PC-3 (cell line): ENCODE results near the gene SLF2. TPM values are rescaled to one million over a fixed set of nuclear protein-coding genes. Genes with fewer than 3 reads are reported as not detected.
"Not testable (repeated sequence)": the region's sequence is repeated elsewhere in the genome, so short reads cannot be mapped to it uniquely, and the experiment has no call there.

ENCODE experiments used
- ATAC-seq: fragments of 200-7000 bp; cut with Tn5 transposase; 2 replicates; pipeline ENCODE4 v1.9.1; 2020; ENCODE audit warnings: mild to moderate bottlenecking, moderate library complexity
- BruUV-seq: library from RNA; stranded (reverse); fragments of 400-500 nt; replicated peaks from 2 replicates; lab custom pipeline; 2021; lab: Mats Ljungman, UMichigan
- CTCF ChIA-PET: fragments of 300-600 bp; sonication (Branson Sonifier 250); formaldehyde crosslinking; loops from one replicate; lab custom pipeline; 2022; ENCODE audit warnings: antibody characterized with exemption; lab: Charles Lee
- POLR2A ChIA-PET: fragments of 300-600 bp; sonication (Branson Sonifier 250); formaldehyde crosslinking; loops from one replicate; lab custom pipeline; 2022; ENCODE audit warnings: antibody characterized with exemption; ENCODE audit not compliant: unreplicated experiment; lab: Charles Lee
- DNase-seq: peaks from one replicate; pipeline ENCODE4 v3.0.0-alpha.2; 2015
- H2AFZ ChIP-seq: fragments of 300-600 bp; sonication (generic); 2 replicates; pipeline ENCODE4 v1.6.0; 2016; ENCODE audit warnings: antibody characterized with exemption, low read length
- H3F3A ChIP-seq: fragments of 300-600 bp; sonication (generic); one replicate; pipeline ENCODE4 v1.6.0; 2017; ENCODE audit warnings: antibody characterized with exemption, low read length, control low read depth, mild to moderate bottlenecking; ENCODE audit not compliant: unreplicated experiment
- H3K27ac ChIP-seq: fragments of 300-600 bp; sonication (generic); 2 replicates; pipeline ENCODE4 v1.5.1; 2016; ENCODE audit warnings: mild to moderate bottlenecking, low read length
- H3K27me3 ChIP-seq: fragments of 300-600 bp; sonication (generic); 2 replicates; pipeline ENCODE4 v1.6.1; 2016; ENCODE audit warnings: low read length, mixed read lengths
- H3K36me3 ChIP-seq: fragments of 300-600 bp; sonication (generic); 2 replicates; pipeline ENCODE4 v1.6.1; 2016; ENCODE audit warnings: low read depth, mixed run types, low read length, mixed read lengths
- H3K4me1 ChIP-seq: fragments of 300-600 bp; sonication (generic); 2 replicates; pipeline ENCODE4 v1.5.1; 2016; ENCODE audit warnings: low read length; ENCODE audit not compliant: insufficient read depth
- H3K4me2 ChIP-seq: fragments of 300-600 bp; sonication (generic); 2 replicates; pipeline ENCODE4 v1.6.0; 2016; ENCODE audit warnings: low read length
- H3K4me3 ChIP-seq: fragments of 300-600 bp; sonication (generic); 2 replicates; pipeline ENCODE4 v1.5.1; 2016; ENCODE audit warnings: mild to moderate bottlenecking, low read length, mixed read lengths
- H3K79me2 ChIP-seq: fragments of 300-600 bp; sonication (generic); 2 replicates; pipeline ENCODE4 v1.6.1; 2017; ENCODE audit warnings: low read length, mixed read lengths
- H3K9ac ChIP-seq: fragments of 300-600 bp; sonication (generic); 2 replicates; pipeline ENCODE4 v1.6.0; 2016; ENCODE audit warnings: mild to moderate bottlenecking, low read length
- H3K9me2 ChIP-seq: fragments of 300-600 bp; sonication (generic); replicated peaks from 2 replicates; pipeline ENCODE4 v1.6.1; 2016; ENCODE audit warnings: mixed run types, low read length, mixed read lengths
- H3K9me3 ChIP-seq: fragments of 300-600 bp; sonication (generic); 2 replicates; pipeline ENCODE4 v1.6.1; 2016; ENCODE audit warnings: low read length, mixed read lengths
- H4K20me1 ChIP-seq: fragments of 300-600 bp; sonication (generic); 2 replicates; pipeline ENCODE4 v1.6.1; 2016; ENCODE audit warnings: low read length, mixed read lengths
- EZH2 ChIP-seq: fragments of 300-600 bp; sonication (generic); IDR thresholded peaks from one replicate; pipeline ENCODE4 v1.6.1; 2017; ENCODE audit warnings: antibody characterized with exemption, mild to moderate bottlenecking, low read length; ENCODE audit not compliant: unreplicated experiment
- EZH2phosphoT487 ChIP-seq: fragments of 300-600 bp; sonication (generic); IDR thresholded peaks from 2 replicates; pipeline ENCODE4 v1.6.1; 2018; ENCODE audit warnings: mild to moderate bottlenecking, antibody characterized with exemption, low read length, borderline replicate concordance
- intact Hi-C: fragments of 100-400 bp; cut with micrococcal nuclease; formaldehyde crosslinking; loops from 2 replicates; pipeline ENCODE4 v1.9.0; 2023
- total RNA-seq: library from RNA; depleted of rRNA; stranded (reverse); fragments of >200 nt; gene quantifications from 2 replicates; pipeline ENCODE4 v1.2.3, GENCODE V29; 2014
- TF ChIP-seq, protein P1 (sequence below): fragments of 300-600 bp; sonication (generic); conservative IDR thresholded peaks from 2 replicates; pipeline ENCODE4 v1.5.1; 2017; ENCODE audit warnings: antibody characterized with exemption, low read depth, mild to moderate bottlenecking, low read length

Gene SLF2
- total RNA-seq, 1 experiment from 2014 or later, result 19.5 TPM

- ChIA-PET POLR2A (no interaction called here), CTCF (interaction anchor here (0.6 kb wide), 1 partner anchor 43 kb away, joined by 3 read pairs; no protein-coding TSS in a partner anchor)
- H2AFZ ChIP-seq, result no peak overlapping the region
- H3K9me2 ChIP-seq, result no peaks in the 10 kb centered on the region
- H3K9ac ChIP-seq, result no peak overlapping the region
- no peak overlapping the region for H3K4me2 ChIP-seq
- no peaks in the 10 kb centered on the region for H4K20me1 ChIP-seq
- no peak overlapping the region for H3K27ac ChIP-seq
- ATAC-seq, result no peak
- H3K4me1 ChIP-seq, result peaks cover 13% of the 10 kb centered on the region; the same call in 1 of the 2 replicates
- intact Hi-C loops, result no loop called here
- no peaks in the 10 kb centered on the region for H3F3A ChIP-seq
- H3K4me3 ChIP-seq, result no peak overlapping the region
- H3K79me2 ChIP-seq, result no peaks in the 10 kb centered on the region
- no peaks in the 10 kb centered on the region for H3K27me3 ChIP-seq
- H3K36me3 ChIP-seq, result no peaks in the 10 kb centered on the region
- DNase-seq, result no peak
- TF ChIP-seq, protein P1, sequence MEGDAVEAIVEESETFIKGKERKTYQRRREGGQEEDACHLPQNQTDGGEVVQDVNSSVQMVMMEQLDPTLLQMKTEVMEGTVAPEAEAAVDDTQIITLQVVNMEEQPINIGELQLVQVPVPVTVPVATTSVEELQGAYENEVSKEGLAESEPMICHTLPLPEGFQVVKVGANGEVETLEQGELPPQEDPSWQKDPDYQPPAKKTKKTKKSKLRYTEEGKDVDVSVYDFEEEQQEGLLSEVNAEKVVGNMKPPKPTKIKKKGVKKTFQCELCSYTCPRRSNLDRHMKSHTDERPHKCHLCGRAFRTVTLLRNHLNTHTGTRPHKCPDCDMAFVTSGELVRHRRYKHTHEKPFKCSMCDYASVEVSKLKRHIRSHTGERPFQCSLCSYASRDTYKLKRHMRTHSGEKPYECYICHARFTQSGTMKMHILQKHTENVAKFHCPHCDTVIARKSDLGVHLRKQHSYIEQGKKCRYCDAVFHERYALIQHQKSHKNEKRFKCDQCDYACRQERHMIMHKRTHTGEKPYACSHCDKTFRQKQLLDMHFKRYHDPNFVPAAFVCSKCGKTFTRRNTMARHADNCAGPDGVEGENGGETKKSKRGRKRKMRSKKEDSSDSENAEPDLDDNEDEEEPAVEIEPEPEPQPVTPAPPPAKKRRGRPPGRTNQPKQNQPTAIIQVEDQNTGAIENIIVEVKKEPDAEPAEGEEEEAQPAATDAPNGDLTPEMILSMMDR, result no peak
- no peak for TF ChIP-seq EZH2
- no peak for TF ChIP-seq EZH2phosphoT487
- no TSS peak for BruUV-seq
- H3K9me3 ChIP-seq, result no peaks in the 10 kb centered on the region
Measured at GRCh38 chr10:100972115-100972903, 59.5 kb downstream of the SLF2 start.

DNA sequence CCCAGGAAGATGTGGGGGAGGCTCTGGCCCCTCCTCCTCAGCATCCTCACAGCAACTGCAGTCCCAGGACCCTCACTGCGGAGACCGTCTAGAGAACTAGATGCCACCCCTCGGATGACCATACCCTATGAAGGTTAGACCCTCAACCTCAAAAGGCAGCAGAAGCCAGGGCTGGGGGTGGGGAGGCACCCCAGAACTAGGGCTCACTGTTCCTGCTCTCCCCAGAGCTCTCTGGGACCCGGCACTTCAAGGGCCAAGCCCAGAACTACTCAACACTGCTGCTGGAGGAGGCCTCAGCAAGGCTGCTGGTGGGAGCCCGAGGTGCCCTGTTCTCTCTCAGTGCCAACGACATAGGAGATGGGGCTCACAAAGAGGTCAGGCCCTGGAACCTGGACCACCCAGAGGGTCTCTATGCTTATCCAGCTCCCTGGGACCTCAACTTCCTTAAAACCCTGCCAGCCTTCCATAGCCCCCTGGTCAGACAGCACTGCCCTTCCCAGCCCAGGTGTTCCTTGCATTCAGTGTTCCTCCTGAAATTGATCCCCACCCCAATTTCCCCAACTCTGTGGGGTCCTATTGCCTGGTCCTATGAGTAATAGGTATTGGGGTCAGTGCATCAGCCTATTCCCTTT lies 60.3 kb downstream of the SLF2 start:
- CTCF ChIA-PET, result no interaction called here
- ATAC-seq, result no peak
- Histone ChIP-seq H3K36me3 (no peaks in the 10 kb centered on the region), H3K9ac (no peak overlapping the region), H2AFZ (no peak overlapping the region), H4K20me1 (no peaks in the 10 kb centered on the region), H3F3A (no peaks in the 10 kb centered on the region), H3K4me3 (no peak overlapping the region), H3K27ac (no peak overlapping the region), H3K9me2 (no peaks in the 10 kb centered on the region), H3K9me3 (no peaks in the 10 kb centered on the region), H3K27me3 (no peaks in the 10 kb centered on the region), H3K4me1 (peaks cover 13% of the 10 kb centered on the region; the same call in 1 of the 2 replicates), H3K4me2 (no peak overlapping the region), H3K79me2 (no peaks in the 10 kb centered on the region)
- TF ChIP-seq, protein P1, result no peak
- POLR2A ChIA-PET, result no interaction called here
- DNase-seq, result no peak
- BruUV-seq, result no TSS peak
- intact Hi-C loops, result no loop called here

DNA sequence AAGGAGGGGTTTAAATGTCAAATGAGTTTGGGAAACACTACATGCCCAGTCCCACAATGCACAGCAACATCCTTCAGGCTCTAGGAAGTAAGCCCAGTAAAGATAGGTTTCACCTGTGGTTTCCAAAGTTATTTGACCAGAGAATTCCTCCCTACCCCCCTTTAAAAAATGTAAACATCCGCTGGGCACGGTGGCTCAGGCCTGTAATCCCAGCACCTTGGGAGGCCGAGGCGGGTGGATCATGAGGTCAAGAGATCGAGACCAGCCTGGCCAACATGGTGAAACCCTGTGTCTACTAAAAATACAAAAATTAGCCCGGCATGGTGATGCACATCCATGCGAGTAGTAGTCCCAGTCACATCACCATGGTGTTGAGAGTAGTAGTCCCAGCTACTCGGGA lies 62.6 kb downstream of the SLF2 start:
- H3K27me3 ChIP-seq, H4K20me1 ChIP-seq, H3K36me3 ChIP-seq, H3K4me2 ChIP-seq, H3K79me2 ChIP-seq, H3K9me2 ChIP-seq, POLR2A ChIA-PET, BruUV-seq, H3K4me1 ChIP-seq, H3F3A ChIP-seq, H3K9ac ChIP-seq, DNase-seq, H3K27ac ChIP-seq, H3K9me3 ChIP-seq, ATAC-seq, H2AFZ ChIP-seq, CTCF ChIA-PET, H3K4me3 ChIP-seq, intact Hi-C loops: not testable (repeated sequence)
